HUES6 (cell line): Measurements from ENCODE around the gene NMRK2.
"Not testable (repeated sequence)": the region's sequence is repeated elsewhere in the genome, so short reads cannot be mapped to it uniquely, and the experiment has no call there.

Source experiments
- H3K27ac ChIP-seq: 2 replicates; pipeline ENCODE4 v1.7.0; 2013; ENCODE audit warnings: low read depth, mild to moderate bottlenecking, low read length, inconsistent platforms
- H3K27me3 ChIP-seq: 2 replicates; pipeline ENCODE4 v1.6.1; 2013; ENCODE audit warnings: low read length; ENCODE audit not compliant: control insufficient read depth, insufficient read depth
- H3K36me3 ChIP-seq: 2 replicates; pipeline ENCODE4 v1.6.1; 2013; ENCODE audit warnings: low read length; ENCODE audit not compliant: control insufficient read depth, insufficient read depth
- H3K4me1 ChIP-seq: 2 replicates; pipeline ENCODE4 v1.6.1; 2013; ENCODE audit warnings: low read length; ENCODE audit not compliant: control insufficient read depth, insufficient read depth
- H3K4me3 ChIP-seq: 2 replicates; pipeline ENCODE4 v1.5.1; 2013; ENCODE audit warnings: low read depth, low read length
- H3K9ac ChIP-seq: one replicate; pipeline ENCODE4 v1.6.1; 2013; ENCODE audit warnings: mild to moderate bottlenecking, low read length
- H3K9me3 ChIP-seq: 2 replicates; pipeline ENCODE4 v1.6.1; 2013; ENCODE audit warnings: low read depth, low read length; ENCODE audit not compliant: control insufficient read depth, insufficient read depth

The NMRK2 gene

GRCh38 chr19:3954107-3954506 is 21.2 kb downstream of the NMRK2 start:
- Histone ChIP-seq H3K36me3 (peaks cover 29% of the 10 kb centered on the region), H3K9ac (no peak overlapping the region), H3K4me1 (peaks cover 4% of the 10 kb centered on the region; the same call in 1 of the 2 replicates), H3K27me3 (no peaks in the 10 kb centered on the region), H3K27ac (no peak overlapping the region), H3K4me3 (no peak overlapping the region), H3K9me3 (no peaks in the 10 kb centered on the region)

GRCh38 chr19:3955276-3955675 is 22.4 kb downstream of the NMRK2 start:
- not testable (repeated sequence) for H3K4me3 ChIP-seq, H3K27me3 ChIP-seq, H3K9ac ChIP-seq, H3K4me1 ChIP-seq, H3K9me3 ChIP-seq
- Histone ChIP-seq H3K27ac (peak overlapping the region; percentile 38; the same call in 1 of the 2 replicates), H3K36me3 (peaks cover 40% of the 10 kb centered on the region)

GRCh38 chr19:3955688-3956087 is 22.8 kb downstream of the NMRK2 start:
- no peak overlapping the region for H3K9ac ChIP-seq
- no peak overlapping the region for H3K4me3 ChIP-seq
- peak overlapping the region; percentile 38; the same call in 1 of the 2 replicates for H3K27ac ChIP-seq
- H3K27me3 ChIP-seq = no peaks in the 10 kb centered on the region
- no peaks in the 10 kb centered on the region for H3K9me3 ChIP-seq
- peaks cover 4% of the 10 kb centered on the region; the same call in 1 of the 2 replicates for H3K4me1 ChIP-seq
- peaks cover 44% of the 10 kb centered on the region for H3K36me3 ChIP-seq

- Histone ChIP-seq H3K9me3 (no peaks in the 10 kb centered on the region), H3K4me1 (no peaks in the 10 kb centered on the region), H3K36me3 (peaks cover 77% of the 10 kb centered on the region), H3K27ac (no peak overlapping the region), H3K27me3 (no peaks in the 10 kb centered on the region), H3K9ac (no peak overlapping the region), H3K4me3 (no peak overlapping the region)
Measured at GRCh38 chr19:3958836-3959765, 26.2 kb downstream of the NMRK2 start.

- H3K36me3 ChIP-seq = peaks cover 83% of the 10 kb centered on the region
Measured at GRCh38 chr19:3959766-3960131, 26.9 kb downstream of the NMRK2 start.

GRCh38 chr19:3961007-3961406 is 28.1 kb downstream of the NMRK2 start:
- H3K27me3 ChIP-seq = no peaks in the 10 kb centered on the region
- H3K27ac ChIP-seq = no peak overlapping the region
- peaks cover 89% of the 10 kb centered on the region for H3K36me3 ChIP-seq
- H3K4me1 ChIP-seq = no peaks in the 10 kb centered on the region
- H3K4me3 ChIP-seq = no peak overlapping the region
- no peaks in the 10 kb centered on the region for H3K9me3 ChIP-seq
- H3K9ac ChIP-seq = no peak overlapping the region

More at GRCh38 chr19:3959766-3960131, 26.9 kb downstream of the NMRK2 start:
- Histone ChIP-seq H3K27me3 (no peaks in the 10 kb centered on the region), H3K9ac (no peak overlapping the region), H3K4me1 (no peaks in the 10 kb centered on the region), H3K27ac (no peak overlapping the region), H3K9me3 (no peaks in the 10 kb centered on the region), H3K4me3 (no peak overlapping the region)

GRCh38 chr19:3963458-3964255 is 30.8 kb downstream of the NMRK2 start:
- H3K36me3 ChIP-seq = peaks cover 93% of the 10 kb centered on the region

GRCh38 chr19:3964256-3965194 is 31.7 kb downstream of the NMRK2 start:
- H3K27me3 ChIP-seq = no peaks in the 10 kb centered on the region
- H3K36me3 ChIP-seq = peaks cover 86% of the 10 kb centered on the region
- H3K4me1 ChIP-seq = peaks cover 19% of the 10 kb centered on the region
- no peak overlapping the region for H3K4me3 ChIP-seq
- H3K9me3 ChIP-seq = no peaks in the 10 kb centered on the region
- no peak overlapping the region for H3K9ac ChIP-seq
- no peak overlapping the region for H3K27ac ChIP-seq

More at GRCh38 chr19:3963458-3964255, 30.8 kb downstream of the NMRK2 start:
- no peak overlapping the region for H3K9ac ChIP-seq
- no peak overlapping the region for H3K4me3 ChIP-seq
- no peaks in the 10 kb centered on the region for H3K9me3 ChIP-seq
- H3K4me1 ChIP-seq = peaks cover 12% of the 10 kb centered on the region
- H3K27ac ChIP-seq = no peak overlapping the region
- H3K27me3 ChIP-seq = no peaks in the 10 kb centered on the region

- Histone ChIP-seq H3K4me3 (no peak overlapping the region), H3K27me3 (no peaks in the 10 kb centered on the region), H3K27ac (peak overlapping the region; percentile 16), H3K9ac (peak overlapping the region; percentile 21), H3K4me1 (peaks cover 24% of the 10 kb centered on the region), H3K9me3 (no peaks in the 10 kb centered on the region), H3K36me3 (peaks cover 69% of the 10 kb centered on the region)
Measured at GRCh38 chr19:3966051-3967017, 33.5 kb downstream of the NMRK2 start.
